H9 (cell line): ENCODE results near the gene PTPRN2. TPM values are rescaled to one million over a fixed set of nuclear protein-coding genes. Genes with fewer than 3 reads are reported as not detected.

Experiments used
- DNase-seq: peaks from one replicate; pipeline ENCODE4 v3.0.0-alpha.2; 2017
- H2AFZ ChIP-seq: one replicate; pipeline ENCODE4 v1.6.1; 2013; ENCODE audit warnings: mild to moderate bottlenecking, low read length, control low read depth, moderate library complexity
- H2AK5ac ChIP-seq: 2 replicates; pipeline ENCODE4 v1.6.1; 2013; ENCODE audit warnings: low read length, control low read depth, mixed read lengths; ENCODE audit not compliant: insufficient read length
- H2BK120ac ChIP-seq: one replicate; pipeline ENCODE4 v1.6.1; 2013; ENCODE audit warnings: low read depth, mild to moderate bottlenecking, low read length, control low read depth, inconsistent platforms; ENCODE audit not compliant: poor library complexity, severe bottlenecking
- H2BK12ac ChIP-seq: 2 replicates; pipeline ENCODE4 v1.6.1; 2013; ENCODE audit warnings: low read length, control low read depth, mixed read lengths, low read depth; ENCODE audit not compliant: insufficient read length
- H2BK15ac ChIP-seq: 2 replicates; pipeline ENCODE4 v1.6.1; 2013; ENCODE audit warnings: low read depth, low read length, control low read depth
- H2BK20ac ChIP-seq: one replicate; pipeline ENCODE4 v1.6.1; 2013; ENCODE audit warnings: low read depth, mild to moderate bottlenecking, low read length, control low read depth, inconsistent platforms; ENCODE audit not compliant: poor library complexity, severe bottlenecking
- H2BK5ac ChIP-seq: 2 replicates; pipeline ENCODE4 v1.6.1; 2013; ENCODE audit warnings: low read length, control low read depth, mixed read lengths; ENCODE audit not compliant: insufficient read length
- H3K14ac ChIP-seq: 2 replicates; pipeline ENCODE4 v1.6.1; 2013; ENCODE audit warnings: low read length, control low read depth; ENCODE audit not compliant: insufficient read depth
- H3K18ac ChIP-seq: 2 replicates; pipeline ENCODE4 v1.6.1; 2013; ENCODE audit warnings: low read depth, mild to moderate bottlenecking, mixed read lengths, low read length, control low read depth; ENCODE audit not compliant: insufficient read length
- H3K23ac ChIP-seq: 2 replicates; pipeline ENCODE4 v1.6.1; 2013; ENCODE audit warnings: low read length, control low read depth, mixed read lengths, low read depth; ENCODE audit not compliant: insufficient read length
- H3K23me2 ChIP-seq: 2 replicates; pipeline ENCODE4 v1.6.1; 2013; ENCODE audit warnings: low read depth, mild to moderate bottlenecking, mixed read lengths, low read length, control low read depth; ENCODE audit not compliant: insufficient read length, poor library complexity, severe bottlenecking
- H3K27ac ChIP-seq: 2 replicates; pipeline ENCODE4 v1.5.1; 2013; ENCODE audit warnings: low read length, control low read depth, mixed read lengths, low read depth; ENCODE audit not compliant: insufficient read length
- H3K27me3 ChIP-seq: 2 replicates; pipeline ENCODE4 v1.6.1; 2013; ENCODE audit warnings: low read length, control low read depth, inconsistent platforms; ENCODE audit not compliant: insufficient read depth
- H3K4ac ChIP-seq: 2 replicates; pipeline ENCODE4 v1.6.1; 2013; ENCODE audit warnings: low read depth, mild to moderate bottlenecking, control low read depth, inconsistent platforms, low read length, moderate library complexity
- H3K4me1 ChIP-seq: 2 replicates; pipeline ENCODE4 v1.6.1; 2013; ENCODE audit warnings: low read length, control low read depth, inconsistent platforms; ENCODE audit not compliant: insufficient read depth
- H3K4me2 ChIP-seq: 2 replicates; pipeline ENCODE4 v1.6.1; 2013; ENCODE audit warnings: low read length, control low read depth, mixed read lengths; ENCODE audit not compliant: insufficient read length, insufficient read depth
- H3K56ac ChIP-seq: 2 replicates; pipeline ENCODE4 v1.6.1; 2013; ENCODE audit warnings: low read depth, mild to moderate bottlenecking, mixed read lengths, low read length, control low read depth; ENCODE audit not compliant: insufficient read length
- H3K79me1 ChIP-seq: 2 replicates; pipeline ENCODE4 v1.6.1; 2013; ENCODE audit warnings: low read depth, mild to moderate bottlenecking, moderate library complexity, low read length, control low read depth, inconsistent platforms; ENCODE audit not compliant: insufficient read depth, poor library complexity, severe bottlenecking
- H3K79me2 ChIP-seq: 2 replicates; pipeline ENCODE4 v1.6.1; 2013; ENCODE audit warnings: low read length, control low read depth, inconsistent platforms; ENCODE audit not compliant: insufficient read depth
- H3K9ac ChIP-seq: 2 replicates; pipeline ENCODE4 v1.6.1; 2013; ENCODE audit warnings: low read length, control low read depth, mixed read lengths; ENCODE audit not compliant: insufficient read length; ENCODE audit errors: extremely low read depth
- H3K9me3 ChIP-seq: one replicate; pipeline ENCODE4 v1.6.1; 2013; ENCODE audit warnings: low read depth, low read length, inconsistent platforms; ENCODE audit not compliant: control insufficient read depth
- H3T11ph ChIP-seq: one replicate; pipeline ENCODE4 v1.6.1; 2013; ENCODE audit warnings: mild to moderate bottlenecking, low read length, control low read depth, inconsistent platforms
- H4K20me1 ChIP-seq: one replicate; pipeline ENCODE4 v1.6.1; 2013; ENCODE audit not compliant: control insufficient read depth, insufficient read length, insufficient read depth
- H4K5ac ChIP-seq: 2 replicates; pipeline ENCODE4 v1.6.1; 2013; ENCODE audit warnings: low read depth, mild to moderate bottlenecking, mixed read lengths, low read length, control low read depth; ENCODE audit not compliant: insufficient read length
- H4K8ac ChIP-seq: replicated peaks from 2 replicates; pipeline ENCODE4 v1.6.1; 2013; ENCODE audit warnings: low read length, control low read depth, mixed read lengths, low read depth; ENCODE audit not compliant: insufficient read length
- H4K91ac ChIP-seq: 2 replicates; pipeline ENCODE4 v1.6.1; 2013; ENCODE audit warnings: low read depth, mild to moderate bottlenecking, moderate library complexity, mixed read lengths, low read length, control low read depth; ENCODE audit not compliant: insufficient read length
- H3K27ac Mint-ChIP-seq, 3 experiments: 2 replicates in 2 of 3; 3 replicates in 1 of 3; pipeline ENCODE4 v1.8.0; 2020 to 2021; ENCODE audit warnings: mixed read lengths in 3 of 3, mild to moderate bottlenecking in 1 of 3, moderate library complexity in 1 of 3
- H3K27me3 Mint-ChIP-seq: 2 replicates; pipeline ENCODE4 v1.8.0; 2021; ENCODE audit warnings: low read depth, mild to moderate bottlenecking, moderate library complexity, mixed read lengths
- H3K36me3 Mint-ChIP-seq, 3 experiments: 2 replicates in 2 of 3; 3 replicates in 1 of 3; pipeline ENCODE4 v1.8.0; 2020 to 2021; ENCODE audit warnings: low read depth in 3 of 3, mixed read lengths in 3 of 3; ENCODE audit not compliant: insufficient read depth in 1 of 3
- H3K4me1 Mint-ChIP-seq, 2 experiments: 2 replicates each; pipeline ENCODE4 v1.8.0; 2020; ENCODE audit warnings: mixed read lengths in 2 of 2
- H3K4me3 Mint-ChIP-seq, 2 experiments: 2 replicates in 1 of 2; 3 replicates in 1 of 2; pipeline ENCODE4 v1.8.0; 2020 to 2021; ENCODE audit warnings: mild to moderate bottlenecking in 2 of 2, mixed read lengths in 2 of 2, moderate library complexity in 1 of 2
- H3K9me3 Mint-ChIP-seq, 2 experiments: 2 replicates in 1 of 2; 3 replicates in 1 of 2; pipeline ENCODE4 v1.8.0; 2020; ENCODE audit warnings: mild to moderate bottlenecking in 2 of 2, mixed read lengths in 2 of 2, moderate library complexity in 1 of 2
- CTCF ChIP-seq: fragments of 200-600 bp; sonication (generic); conservative IDR thresholded peaks from 3 replicates; pipeline ENCODE4 v1.8.0; 2021; ENCODE audit warnings: antibody characterized with exemption, mild to moderate bottlenecking
- WGBS: extraction: QIAGEN DNeasy Blood & Tissue Kit; methylation state at CpG from one replicate; pipeline ENCODE4 v1.1.7; 2013; ENCODE audit warnings: missing lambda C conversion rate, low lambda C conversion rate, mixed read lengths; ENCODE audit not compliant: insufficient read length; ENCODE audit errors: extremely low coverage; 5-methylcytosine and 5-hydroxymethylcytosine counted together
- total RNA-seq: library from RNA; stranded (reverse); gene quantifications from 2 replicates; pipeline ENCODE4 v1.2.1, GENCODE V29; 2021

Gene PTPRN2
- total RNA-seq, 1 experiment from 2014 or later: 5.2 TPM

GRCh38 chr7:158263110-158263963, 324.3 kb downstream of the PTPRN2 start:
- Histone ChIP-seq H2BK12ac (no peak overlapping the region), H2BK20ac (no peak overlapping the region), H2AK5ac (no peak overlapping the region), H3K27ac (no peak overlapping the region), H4K5ac (no peak overlapping the region), H3K79me2 (no peaks in the 10 kb centered on the region), H3K4ac (no peak overlapping the region), H2BK5ac (no peak overlapping the region), H4K8ac (peak overlapping the region; percentile 3), H3K9me3 (no peaks in the 10 kb centered on the region), H2BK15ac (no peak overlapping the region), H3K23ac (no peak overlapping the region), H3K4me1 (no peaks in the 10 kb centered on the region), H3K23me2 (no peaks in the 10 kb centered on the region), H3K56ac (peak overlapping the region; percentile 2), H3K14ac (no peak overlapping the region; the same call in 1 of the 2 replicates), H3K4me2 (no peak overlapping the region), H3K27me3 (no peaks in the 10 kb centered on the region), H2BK120ac (no peak overlapping the region), H3K9ac (no peak overlapping the region), H3K18ac (no peak overlapping the region), H4K20me1 (no peaks in the 10 kb centered on the region), H3T11ph (no peak overlapping the region), H2AFZ (no peak overlapping the region), H3K79me1 (no peaks in the 10 kb centered on the region), H4K91ac (no peak overlapping the region)
- Mint-ChIP-seq H3K4me1 (peaks cover 15 to 18% of the 10 kb centered on the region in 2 experiments), H3K27ac (no peak overlapping the region), H3K27me3 (no peaks in the 10 kb centered on the region; the same call in 1 of the 2 replicates), H3K9me3 (no peaks in the 10 kb centered on the region; a peak in 1 of 5 replicates), H3K36me3 (peaks cover 0 to 4% (median 0%) of the 10 kb centered on the region in 3 experiments; a peak in 2 of 7 replicates), H3K4me3 (no peak overlapping the region)
- TF ChIP-seq CTCF: no peak
- DNase-seq: no peak
- WGBS: no CpG with 5 or more reads among the region's 19 CpGs
